ENCODE data around the gene RARA.
A peak's percentile ranks its signal among the peaks of the same experiment; 100 is the strongest.

Gene RARA

DNA sequence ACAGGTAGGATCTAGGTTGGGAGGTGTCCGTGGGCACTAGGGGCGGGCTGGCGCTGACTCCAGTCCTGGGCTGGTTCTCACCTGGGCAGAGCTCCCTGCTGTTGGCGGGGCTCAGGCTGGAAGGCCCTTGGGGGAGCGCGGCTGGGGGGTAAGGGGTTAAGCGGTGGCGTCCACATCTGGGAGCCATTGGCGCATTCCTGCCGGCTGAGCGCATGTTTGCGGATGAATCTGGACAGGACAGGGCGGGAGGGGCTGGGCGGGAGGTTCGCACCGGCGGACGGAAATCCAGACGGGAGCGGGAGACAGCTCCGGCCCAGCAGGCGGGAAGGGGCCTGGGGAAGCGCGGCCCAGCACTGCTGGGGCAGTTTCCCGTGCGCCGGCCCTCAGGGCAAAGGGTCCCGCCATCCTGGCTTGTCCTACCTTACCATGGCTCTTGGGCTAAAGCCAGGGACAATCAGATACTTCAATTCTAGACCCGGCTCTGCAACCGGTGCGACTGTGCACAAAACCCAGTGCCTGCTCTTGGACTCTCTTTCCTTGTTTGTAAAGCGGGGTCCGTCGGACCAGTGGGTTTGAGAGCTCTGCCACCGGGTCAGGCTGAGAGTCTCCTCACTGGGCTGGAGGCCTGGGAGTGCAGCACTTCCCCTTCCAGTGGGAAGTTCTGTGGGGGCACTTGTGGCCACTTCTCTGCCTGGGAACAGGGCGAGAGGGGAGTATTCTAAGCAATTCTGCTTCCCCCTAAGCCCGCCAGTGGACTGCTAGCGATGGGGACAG, 7.8 kb downstream of the RARA start:
- DNase-seq, result no peak

DNA sequence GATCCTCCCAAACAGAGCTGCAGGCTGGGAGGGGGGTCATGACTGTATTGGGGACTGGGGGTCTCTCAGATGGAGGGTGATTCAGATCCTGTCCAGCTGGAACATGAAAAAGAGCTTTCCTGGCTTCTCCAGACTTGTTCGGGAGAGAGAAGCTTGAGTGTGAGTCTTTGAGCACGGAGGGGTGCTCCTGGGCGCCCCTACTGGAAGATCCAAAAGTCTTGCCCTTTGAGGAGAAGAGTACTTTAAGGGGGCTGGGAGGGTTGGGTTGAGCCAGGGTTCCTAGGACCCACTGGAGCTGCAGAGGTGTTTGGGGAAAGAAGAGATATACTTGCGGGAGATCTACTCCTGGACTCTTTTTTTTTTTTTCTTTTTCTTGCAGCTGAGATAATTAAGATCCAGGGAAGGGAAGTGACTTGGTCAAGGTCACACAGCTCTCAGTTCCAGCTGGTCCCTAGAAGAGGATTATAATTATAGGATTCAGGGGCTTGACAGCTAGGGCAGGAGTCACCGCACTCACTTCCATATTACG, 8.4 kb downstream of the RARA start:
- no peak for DNase-seq

DNA sequence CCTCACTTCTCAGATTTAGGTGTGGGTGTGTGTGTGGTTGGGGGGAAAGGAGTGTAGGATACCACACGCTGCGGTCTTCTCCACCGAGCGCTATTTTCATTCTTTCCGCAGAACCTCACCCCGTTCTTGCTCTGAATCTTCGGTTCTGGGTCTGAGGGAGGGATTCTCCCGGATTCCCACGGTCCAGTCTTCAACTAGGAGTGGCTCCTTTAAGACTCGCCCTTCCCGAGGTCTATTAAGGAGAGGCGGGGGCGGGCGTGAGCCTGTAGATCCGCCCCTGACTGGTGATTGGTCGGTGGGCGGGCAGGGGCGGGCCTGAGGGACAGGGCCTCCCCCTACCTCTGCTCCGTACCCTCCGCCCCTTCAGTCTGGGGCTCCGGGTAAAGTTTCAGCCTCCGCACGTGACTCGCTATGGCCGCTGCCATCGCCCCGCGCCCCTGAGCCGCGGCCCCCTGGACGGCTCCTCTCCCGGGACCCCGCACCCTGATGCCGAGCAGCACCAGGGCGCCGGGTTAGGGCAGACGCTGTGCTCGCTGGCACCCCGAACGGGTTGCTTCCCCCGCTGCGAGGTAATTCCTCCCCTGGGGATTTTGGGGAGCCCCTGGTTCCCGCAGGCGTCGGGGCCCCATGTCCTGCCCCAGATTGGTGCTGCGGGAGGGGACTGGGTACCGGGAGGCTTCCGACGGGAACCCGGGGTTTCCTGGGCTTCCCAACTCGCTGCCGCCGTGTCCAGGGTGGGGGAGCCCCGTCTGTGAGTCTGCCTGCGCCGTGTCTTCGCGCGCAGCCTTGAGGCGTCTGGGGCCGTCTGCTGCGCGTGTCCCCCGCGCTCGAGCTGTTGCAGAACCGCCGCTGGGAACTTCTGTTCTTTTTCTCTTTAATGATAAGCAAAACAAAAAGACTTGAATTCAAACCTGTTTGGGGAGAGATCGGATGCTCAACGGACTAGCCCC, 9.2 kb downstream of the RARA start:
- DNase-seq, result peak; percentile 83

DNA sequence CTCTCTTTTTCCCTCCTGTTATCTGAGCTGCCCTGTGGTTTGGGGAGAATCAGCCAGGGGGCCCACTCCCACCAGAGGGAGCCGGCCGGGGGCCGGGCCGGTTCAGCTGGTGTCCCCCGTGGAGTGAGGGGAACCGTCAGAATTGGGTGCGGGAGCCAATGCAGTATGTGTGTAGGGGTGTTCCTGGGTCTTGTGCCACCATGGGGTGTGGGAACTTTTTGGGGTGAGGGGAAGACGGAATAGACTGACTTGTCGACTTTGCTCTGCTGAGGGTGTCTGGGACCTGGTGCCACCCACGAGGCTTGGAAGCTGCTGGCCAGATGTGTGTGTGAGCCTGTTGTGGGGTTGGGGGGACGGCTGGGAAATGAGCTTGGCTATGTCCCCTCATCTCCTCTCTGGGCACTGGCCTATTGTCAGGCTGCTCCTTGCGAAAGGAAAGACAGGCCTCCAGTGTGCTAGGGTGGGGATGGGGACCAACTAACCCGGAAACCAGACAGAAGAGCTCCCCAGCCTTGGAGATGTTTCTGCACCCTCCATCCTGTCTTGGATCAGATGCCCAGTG, 9.9 kb downstream of the RARA start:
- no peak for DNase-seq

DNA sequence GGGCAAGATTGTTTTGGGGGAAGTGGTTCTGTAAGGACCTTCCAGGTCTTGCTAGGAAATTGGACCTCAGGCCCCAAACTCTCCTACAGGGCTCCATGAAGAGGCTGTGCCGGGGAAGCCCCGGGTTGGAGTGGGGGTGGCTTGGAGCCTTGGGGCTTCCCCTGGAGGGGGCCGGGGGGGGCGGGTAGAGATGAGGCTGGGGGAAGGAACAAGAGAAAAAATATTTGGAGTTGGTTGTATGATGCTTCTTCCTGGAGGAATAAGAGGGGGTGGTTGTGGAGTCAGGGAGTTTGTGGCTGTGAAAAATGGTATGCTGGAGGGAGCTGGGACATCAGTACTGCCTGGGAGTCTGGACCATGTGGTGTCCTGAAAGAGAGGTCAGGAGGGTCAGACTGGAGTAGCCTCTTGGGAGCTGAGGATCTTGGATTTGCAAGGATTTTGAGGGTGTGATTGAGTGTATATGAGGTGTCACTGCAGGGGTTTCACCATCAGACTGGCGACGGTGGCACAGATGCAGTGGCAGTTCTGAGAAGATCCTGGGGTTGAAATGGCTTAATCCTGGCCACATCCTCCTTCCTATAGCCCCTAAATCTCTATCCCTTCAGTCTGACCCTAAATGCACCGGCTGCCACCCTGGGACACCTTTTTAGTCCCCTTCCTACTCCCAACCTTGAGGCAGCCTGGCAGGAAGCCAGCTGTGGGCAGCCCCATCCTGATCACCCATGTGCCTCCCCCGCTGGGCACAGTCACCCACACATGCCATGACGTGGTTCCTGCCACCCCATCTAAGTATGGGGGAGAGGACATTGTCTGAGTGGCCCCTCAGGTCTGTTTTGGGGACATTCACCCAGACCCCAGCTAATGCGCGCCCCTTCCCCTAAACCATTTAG, 10.9 kb downstream of the RARA start:
- DNase-seq, result peak; percentile 69

DNA sequence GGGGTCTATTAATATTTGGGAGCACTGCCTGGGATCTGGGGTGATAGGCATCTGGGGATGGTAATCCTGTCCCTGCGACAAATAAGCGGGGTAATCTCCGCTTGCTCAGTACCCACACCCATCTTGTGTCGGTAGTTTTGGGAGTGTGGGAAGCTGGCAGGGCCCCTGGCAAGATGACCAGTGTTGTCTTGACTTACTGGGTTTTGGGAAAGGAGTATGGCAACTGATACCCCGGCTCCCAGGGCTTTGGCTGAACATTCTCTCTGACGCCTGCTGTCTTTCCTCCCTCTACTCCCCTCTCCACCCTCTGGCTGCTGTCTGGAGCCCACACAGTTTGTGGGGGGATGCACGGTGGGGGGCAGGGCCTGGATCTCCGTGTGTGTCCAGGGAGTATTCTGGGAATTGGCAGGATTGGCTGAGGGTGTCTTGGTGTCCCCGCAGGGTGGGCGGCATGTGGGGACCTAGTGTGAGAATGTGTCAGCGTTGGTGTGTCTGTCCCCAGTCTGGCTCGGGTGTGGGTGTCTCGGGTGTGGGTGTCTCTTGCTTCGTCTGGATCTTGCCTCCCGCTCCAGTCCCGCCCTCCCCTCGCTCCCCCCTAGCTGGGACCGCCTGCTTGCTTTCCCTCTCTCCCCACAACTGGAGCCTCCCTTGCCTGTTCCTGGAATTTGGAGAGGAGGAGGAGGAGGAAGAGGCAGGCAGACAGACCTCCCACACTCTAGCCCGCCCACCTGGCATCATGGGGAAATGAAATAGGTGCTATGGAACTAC, 12.0 kb downstream of the RARA start:
- DNase-seq, result peak; percentile 51

DNA sequence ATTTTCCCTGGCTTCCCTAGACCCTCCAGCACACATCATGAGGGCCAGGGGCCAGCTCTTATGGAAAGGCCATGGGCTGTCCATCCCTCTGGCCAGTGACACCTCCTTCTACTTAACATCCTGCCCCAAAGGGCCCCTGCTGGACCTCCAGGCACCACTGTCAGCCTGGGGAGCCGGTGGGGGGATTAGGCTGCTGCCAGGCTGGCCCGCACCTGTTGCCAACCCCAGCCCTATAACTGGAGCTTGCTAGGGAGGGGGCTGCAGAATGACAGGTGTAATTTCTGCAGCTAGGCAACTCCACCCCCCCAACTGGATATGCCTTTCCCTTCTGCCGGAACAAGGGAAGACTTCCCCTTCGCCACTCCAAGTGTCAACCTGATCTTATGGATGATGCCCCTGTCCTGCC, 12.5 kb downstream of the RARA start:
- DNase-seq, result no peak

DNA sequence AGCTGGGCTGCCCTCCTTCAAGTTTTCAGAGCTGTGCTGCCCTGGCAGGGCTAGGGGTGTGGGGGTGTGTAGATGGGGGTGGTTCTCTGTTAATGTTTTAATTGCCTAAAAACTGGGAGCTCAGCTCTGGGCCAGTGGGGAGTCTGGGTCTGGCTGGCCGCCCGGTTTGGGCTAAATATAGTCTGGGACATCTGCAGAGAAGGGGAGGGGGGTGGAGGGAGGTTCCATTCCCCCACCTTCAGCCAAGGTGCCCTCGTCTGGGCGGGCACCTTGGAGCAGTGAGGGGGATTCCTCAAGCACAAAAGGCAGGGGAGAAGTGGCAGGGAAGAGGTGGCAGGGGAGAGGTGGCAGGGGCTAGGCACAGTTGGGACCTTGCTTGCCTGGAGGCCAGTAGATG, 13.0 kb downstream of the RARA start:
- no peak for DNase-seq

DNA sequence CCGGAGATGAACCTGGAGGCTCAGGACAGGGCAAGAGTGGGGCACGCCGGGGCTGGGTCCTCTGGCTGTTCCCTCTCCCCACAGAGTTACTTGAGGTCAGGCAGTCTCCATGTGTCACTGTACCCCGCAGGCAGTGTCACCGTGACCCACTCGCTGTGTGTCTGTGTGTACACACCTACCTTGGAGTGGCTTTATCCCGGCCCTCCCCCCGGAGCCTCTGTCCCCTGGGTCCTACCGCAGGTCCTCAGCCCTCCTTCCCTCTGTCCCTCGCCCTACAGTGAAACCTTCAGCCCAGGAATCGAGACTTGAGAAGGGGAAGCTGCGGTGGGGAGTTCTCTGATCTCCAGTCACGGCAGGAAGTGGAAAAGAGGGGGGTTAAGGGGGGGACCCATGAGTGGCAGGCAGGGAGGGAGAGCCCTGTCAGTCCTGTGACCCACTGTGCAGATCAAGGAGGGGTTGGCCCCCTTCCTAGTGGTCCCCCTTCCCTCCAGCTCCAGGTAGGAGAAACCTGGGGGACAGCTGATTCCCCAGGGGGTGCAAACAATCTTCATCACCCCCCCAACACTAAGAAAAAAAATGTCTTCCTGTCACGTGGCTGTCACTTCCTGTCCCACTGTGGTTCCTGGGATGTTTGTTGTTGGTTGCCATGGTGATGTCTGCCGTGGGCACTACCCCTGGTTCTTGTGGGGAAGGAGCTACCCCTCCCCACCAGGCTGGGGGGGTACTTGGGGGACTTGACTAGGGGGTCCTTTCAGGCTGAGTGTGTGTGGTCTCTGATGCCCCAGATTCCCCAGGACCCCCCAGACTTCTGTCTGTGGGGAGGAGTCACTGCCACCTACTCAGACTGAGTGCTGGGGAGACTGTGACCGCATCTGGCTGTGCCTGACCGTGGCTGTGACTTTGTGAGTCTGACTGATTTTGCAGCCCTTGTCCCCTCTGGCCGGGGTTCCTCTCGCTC, 13.7 kb downstream of the RARA start:
- peak; percentile 47 for DNase-seq

DNA sequence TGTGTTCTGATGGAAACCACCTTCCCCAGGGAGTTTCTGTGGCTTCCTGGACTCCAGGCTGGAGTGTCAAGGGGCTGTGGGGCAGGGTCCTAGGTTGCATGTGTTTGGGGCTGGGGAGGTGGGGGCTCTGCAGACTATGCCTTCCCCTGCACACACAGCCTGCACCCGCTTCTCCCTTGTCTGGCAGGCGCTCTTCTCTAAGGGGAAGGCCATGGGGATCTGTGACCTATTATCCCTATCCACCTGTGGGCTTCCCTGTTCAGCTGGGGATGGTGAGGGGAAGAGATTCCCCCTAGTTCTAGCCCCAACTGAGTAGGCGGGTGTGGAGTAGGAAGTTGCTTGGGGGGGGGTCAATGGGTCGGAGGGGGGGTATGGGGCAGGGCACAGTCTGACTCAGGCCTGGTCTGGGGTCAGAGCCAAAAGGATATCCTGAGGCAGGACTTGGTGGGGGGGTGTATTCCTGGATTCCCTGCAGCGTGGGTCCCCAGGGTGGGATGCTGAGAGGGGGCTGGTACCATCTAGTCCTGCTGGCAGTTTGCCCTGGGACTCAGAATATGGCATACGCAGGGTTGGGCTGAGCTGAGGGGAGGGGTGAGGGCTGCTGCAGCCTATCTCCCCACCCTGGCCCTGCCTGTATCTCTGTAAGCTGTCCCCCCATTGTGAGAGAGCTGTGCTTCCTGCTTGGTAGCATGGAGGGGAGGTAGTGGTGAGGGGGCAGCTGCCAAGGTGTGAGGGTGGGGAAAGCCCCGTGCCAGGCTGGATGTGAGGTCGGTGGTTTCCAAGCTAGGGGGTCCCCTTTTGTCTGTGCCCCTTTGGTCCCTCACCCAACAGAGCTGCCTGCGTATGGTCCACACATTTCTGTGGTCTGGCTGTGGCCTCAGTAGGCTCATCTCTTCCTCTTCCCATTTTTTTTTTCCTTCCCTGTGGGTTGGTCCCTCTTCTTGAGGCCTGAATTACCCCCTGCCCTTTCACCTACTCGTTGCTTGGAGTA, 14.7 kb downstream of the RARA start:
- peak; percentile 54 for DNase-seq

DNA sequence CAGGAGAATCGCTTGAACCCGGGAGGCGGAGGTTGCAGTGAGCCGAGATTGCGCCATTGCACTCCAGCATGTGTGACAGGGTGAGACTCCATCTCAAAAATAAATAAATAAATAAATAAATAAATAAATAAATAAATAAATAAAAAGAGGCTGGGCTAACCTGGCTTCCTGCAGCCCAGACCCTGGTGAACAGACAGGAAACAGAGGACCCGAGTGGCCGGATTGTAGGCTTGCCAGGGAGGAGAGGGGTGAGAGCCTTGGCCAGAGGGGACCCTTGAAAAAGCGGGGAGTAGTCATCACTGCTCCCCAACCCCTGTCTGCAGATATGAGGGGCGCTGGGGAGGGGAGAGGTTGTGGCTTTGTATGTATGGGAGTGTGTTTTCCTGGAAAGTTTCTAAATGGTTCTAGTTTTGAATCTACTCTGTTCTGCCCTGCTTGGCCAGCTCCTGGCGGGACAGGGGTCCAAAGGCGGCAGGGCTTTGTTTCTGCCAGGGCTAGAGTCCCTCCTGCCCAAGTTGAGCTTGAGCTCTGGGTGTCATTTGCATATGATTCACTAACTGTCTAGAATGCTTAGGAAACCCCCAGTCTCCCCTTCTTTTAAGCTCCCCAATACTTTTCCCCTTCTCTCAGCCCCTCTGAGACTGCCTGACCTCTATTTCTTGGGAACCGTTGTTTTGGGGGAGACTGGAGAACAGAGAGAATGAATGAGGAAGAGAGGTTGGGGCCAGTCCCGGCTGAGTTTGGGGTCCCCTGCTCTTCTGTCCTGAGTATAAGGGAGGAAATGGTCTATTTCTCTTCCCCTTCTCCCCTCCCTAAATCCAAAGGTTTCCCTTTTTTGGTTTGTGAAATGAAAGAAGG, 16.4 kb downstream of the RARA start:
- DNase-seq, result no peak

DNA sequence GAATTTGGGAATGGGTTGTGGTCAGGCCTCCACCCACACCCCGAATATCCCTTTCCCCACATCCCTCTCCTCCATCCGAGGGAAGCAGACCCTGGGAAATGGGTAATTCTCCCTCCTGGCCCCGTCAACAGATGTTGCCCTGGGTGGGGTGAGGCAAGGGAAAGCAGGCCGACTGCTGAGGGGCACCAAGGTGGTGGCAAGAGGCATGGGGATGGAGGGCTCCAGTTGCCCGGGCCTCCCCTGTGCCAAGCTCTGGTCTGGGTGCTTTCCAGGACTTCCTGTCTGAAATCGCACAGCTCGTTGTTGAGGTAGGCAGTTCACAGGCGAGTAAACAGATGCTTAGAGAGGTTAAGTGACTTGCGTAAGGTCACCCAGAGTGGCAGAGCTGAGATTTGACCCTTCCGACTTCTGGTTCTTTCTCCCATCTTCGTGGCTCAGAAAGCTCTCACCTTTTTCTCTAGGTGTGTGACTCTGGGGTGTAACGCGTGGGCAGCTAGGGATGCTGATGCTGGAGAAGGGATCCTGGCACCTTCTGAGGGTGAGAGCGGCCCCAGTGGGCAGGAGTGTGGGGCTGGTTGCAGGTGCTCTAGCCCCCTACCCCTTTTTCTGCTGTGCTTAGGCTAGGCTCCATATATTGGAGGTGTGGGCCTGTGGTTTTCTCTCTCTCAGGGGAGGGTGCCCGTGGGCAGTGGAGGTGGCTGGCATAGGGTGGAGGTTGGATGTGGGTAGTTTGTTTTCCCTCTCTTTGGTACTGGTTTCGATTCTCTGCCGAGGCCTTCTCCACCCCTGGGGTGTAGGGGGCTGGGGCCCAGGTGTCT, 17.2 kb downstream of the RARA start:
- peak; percentile 34 for DNase-seq

DNA sequence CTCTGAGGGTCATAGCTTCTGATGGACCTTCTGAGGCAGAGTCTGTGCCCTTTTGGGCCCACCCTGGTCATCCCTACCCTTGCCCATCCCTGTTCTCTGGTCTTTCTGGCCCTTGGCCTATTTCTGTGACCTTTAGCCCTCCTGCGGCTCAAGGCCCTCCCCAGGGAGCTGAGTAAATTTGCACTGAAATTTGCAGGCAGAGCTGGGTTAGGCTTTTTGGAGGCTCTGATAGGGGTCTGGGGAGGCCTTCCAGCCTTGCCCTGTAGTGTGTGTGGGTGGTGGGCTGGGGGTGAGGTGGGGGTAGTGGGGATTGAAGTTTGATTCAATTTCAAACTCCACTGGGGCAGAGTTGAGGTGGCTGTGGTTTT, 17.8 kb downstream of the RARA start:
- no peak for DNase-seq

DNA sequence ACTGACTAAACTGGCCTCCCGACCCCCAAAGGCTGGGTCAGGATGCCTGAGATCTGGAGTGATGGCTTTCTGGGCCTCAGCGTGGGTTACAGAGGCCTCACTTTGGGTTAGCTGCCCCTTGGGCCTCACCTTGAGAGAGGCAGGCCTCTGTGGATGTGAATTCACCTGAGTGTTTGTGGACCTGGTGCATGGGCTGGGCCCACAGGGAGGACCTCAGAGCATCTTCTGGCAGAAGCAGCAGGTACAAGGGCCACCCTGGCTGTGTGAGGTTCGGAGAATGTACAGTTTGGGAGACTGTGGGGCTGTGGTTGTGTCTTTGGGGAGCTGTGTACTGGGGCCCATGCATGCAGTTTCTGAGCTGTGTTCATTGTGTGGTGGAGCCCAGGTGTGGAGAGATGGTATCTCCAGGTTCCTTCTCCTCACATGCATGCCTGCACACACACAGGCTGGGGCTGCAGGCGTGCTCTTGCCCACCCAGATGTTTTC, 18.3 kb downstream of the RARA start:
- DNase-seq, result no peak

DNA sequence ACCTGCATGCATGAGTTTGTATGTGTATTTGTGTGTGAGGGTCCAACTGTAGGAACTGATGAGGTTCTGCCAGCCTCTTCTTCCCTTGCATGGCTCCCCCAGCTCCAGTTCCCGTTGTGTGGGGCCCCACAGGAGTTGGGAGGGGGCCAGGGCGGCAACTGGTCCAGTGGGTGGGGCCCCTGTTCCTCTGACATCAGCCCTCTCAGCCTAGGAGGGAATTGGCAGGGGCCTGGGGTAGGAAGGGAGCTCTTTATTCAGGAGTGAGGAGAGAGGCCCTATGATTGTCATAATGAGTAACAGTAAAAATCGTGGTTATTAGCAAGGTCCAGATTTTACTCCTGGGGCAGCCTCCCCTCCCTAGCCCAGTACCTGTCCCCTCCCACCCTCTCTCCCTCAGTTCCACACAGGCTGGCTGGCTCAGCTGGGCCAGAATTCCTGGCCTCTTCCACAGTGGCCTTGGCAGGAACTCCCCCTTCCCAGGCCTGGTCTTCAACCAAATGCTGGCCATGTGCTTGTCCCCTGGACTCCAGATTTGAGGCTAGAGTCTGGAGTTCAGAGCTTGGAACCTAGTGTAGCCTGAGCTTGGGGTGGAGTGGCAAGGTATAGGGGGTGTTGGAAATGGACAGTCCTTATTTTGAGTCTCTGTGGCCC, 18.9 kb downstream of the RARA start:
- DNase-seq, result no peak

DNA sequence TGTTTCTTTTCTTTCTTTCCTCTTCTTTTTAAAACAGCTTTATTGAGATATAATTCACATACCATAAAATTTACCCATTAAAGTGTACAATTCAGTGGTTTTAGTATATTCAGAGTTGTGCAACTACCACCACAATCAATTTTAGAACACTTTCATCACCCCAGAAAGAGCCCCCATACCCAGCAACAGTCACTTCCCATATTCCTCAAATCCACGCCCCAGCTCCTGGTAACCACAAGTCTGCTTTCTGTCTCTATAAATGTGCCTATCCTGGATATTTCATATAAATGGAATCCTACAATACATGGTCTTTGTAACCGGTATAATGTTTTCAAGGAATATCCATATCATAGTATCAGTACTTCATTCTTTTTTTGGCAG, 19.4 kb downstream of the RARA start:
- DNase-seq, result no peak
